HuH-7 (cell line): ENCODE measurements around the gene LPIN1.
"Not testable (repeated sequence)": the region's sequence is repeated elsewhere in the genome, so short reads cannot be mapped to it uniquely, and the experiment has no call there.

Source experiments
- DNase-seq: peaks from one replicate; pipeline ENCODE4 v3.0.0; 2011; ENCODE audit warnings: low spot score

LPIN1 gene

DNA sequence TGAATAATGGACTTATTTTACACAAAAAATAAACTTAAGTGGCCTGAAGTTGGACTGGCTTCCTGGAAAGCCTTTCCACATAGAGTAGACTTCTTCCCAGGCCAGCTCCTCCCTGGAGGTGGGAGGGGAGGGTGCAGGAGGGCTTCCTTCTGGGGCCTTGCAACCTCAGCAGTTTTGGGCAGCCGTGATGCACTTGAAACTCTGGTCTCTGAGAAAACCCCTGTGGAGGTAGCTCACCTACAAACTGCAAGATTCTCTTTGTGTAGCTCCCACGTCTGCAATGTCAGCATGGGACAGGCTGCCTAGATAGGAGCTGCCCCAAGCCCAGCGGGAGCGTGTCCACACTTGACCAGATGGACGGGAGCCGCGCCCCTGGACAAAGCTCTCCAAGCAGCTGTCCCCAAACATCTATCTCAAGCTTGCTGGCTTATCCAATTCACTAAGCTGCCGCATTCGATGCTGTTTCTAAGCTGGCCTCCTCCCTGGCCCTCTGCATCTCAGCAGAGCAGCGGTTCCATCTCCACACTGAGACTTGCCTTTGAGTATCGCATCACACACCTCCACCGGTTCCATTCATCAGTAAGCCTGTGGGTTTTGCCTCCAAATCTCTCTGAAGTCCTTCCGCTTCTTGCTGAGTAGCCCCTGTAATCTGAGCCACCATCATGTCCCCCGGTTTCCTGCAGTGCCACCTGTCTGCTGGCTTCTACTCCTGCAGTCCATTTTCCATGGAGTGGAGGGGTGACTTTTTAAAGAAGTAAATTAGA is 1.6 kb upstream of the LPIN1 start:
- DNase-seq, result peak; percentile 56

DNA sequence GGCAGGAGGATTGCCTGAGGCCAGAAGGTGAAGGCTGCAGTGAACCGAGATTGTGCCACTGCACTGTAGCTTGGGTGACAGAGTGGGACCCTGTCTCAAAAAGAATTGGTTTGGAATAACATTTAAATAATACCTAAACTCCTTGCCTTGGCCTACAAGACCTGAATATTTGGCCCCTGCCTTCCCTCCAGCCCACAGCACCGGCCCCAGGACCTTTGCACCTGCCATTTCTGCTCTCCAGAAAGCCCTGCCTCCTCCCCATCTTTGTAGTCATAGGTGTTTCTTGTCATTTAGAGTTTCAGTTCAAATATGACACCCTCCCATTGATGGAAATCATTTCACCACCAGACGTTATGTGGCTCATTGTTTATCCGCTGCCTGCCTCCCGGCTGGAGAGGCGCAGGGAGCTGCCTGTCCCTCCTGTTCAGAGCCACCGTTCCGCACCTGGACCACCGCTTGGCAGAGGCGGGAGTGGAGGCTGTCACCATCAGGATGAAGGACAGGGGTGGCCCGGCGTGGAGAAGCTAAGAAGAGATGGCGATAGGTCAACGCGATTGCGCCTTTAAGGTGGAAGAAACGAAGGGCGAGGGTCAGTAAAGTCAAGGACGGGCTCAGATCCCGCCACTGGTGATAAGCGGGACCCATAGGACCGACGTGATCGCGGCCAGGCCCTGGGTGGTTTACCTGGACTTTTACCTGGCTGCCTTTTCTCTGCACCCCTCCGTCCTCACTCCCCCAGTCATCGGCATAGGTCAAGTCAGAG is 638 bp upstream of the LPIN1 start:
- no peak for DNase-seq

- DNase-seq, result peak; percentile 62
These were observed 501 bp downstream of the LPIN1 start for GRCh38 chr2:11746807-11747459.

DNA sequence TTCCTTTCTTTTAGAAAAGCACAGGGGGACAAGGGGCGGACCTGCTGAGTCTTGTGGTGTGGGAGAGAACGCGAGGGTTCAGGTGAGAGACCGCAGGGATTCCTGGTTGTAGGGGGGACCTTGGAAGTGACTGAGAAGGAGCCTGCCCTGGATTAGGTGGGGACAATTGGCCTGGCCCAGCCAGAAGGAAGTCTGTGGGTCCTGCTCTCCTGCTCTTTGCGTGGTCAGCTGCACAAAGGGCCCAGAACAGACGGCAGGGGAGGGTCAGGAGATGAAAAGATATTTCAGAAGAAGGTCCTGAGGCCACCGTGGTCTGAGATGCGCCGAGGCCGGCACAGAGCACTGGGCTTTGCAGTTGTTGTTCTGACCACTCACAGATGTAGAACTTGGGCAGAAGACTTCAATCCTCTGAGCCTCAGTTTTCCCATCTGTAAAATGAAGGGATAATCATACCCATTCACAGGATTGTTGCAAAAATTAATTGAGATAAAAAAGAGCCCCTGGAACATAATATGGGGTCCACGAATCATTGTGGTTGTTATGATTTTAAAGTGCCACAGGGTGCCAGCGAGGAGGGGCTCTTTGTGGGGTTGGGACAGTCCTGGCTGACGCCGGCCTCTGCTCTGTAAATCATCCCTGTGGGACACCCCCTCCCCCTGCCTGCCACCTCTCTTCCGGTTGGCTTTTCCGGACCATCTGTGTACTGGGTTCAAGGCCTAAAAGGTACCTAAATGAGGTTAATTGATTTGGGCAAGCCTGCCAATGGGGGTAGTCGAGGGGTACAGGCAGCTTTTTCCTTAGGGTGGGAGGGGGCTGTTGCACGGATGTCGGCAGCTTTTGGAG is 1.8 kb downstream of the LPIN1 start:
- no peak for DNase-seq

DNA sequence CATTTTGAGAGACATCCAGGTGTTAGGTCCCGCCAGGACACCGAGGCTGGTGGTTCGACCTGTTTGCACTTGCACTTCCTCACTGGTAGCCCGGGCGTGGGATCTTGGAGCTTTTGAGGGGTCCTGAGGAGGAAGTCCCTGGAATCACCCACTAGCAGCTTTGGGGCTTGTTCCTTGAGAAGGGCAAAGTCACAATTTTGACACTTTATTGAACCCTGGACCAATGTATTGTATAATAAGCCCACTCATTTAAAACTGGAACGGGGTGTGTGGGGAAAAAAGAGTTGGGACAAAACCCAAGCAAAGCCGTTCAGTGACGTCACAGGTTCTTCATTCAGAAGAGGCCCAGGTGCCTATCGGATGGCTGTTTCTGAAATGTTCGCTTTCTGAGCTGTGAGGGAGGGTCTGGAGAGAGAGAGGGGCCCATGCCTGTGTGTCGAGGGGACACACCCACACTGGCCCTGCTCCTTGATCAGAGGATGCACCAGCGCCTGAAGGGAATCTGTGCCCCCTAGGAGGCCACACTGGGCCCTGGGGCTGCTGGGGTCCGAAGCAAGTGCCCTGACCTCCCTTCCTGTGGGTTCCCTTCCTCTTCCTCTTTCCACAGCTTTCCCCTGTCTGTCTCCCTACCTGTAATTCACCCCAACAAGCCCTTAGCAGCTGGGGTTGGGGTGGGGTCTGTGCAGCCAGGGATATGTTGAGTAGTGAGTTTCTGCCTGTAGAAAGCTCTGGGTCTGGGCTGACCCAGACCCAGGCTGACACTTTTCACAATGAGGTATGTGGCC is 2.6 kb downstream of the LPIN1 start:
- DNase-seq, result no peak

DNA sequence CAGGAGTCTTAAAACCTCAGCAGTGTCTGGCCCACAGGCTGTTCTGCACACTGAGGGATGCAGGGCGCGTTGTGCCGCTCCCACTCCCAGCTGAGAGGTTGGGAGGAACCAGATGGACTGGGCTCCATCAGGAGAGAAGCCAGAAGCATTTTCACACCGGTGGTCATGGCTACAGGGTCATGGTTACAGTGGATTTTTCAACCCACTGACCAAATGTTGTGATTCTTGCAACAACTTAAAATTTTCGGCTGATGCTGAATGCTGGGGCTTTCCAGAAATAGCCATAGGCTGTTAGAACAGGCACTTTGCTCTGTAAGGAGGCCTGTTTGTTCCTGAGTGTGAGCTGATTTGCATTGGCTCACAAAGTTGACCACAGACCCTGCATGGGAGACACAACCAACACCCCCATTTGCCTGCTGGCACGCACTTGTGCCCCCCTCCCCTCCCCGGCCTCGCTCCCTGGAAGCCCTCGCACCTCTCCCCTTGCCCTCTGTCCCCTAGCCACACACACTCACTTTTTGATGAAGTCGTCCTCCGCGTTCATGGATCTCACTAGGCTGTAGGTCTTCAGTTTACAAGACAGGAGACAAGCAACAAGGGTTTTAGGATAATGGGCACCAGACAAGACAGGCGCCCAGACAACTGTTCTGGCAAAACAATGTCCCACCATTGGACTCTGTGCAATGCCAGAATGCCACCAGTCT is 3.4 kb downstream of the LPIN1 start:
- no peak for DNase-seq

DNA sequence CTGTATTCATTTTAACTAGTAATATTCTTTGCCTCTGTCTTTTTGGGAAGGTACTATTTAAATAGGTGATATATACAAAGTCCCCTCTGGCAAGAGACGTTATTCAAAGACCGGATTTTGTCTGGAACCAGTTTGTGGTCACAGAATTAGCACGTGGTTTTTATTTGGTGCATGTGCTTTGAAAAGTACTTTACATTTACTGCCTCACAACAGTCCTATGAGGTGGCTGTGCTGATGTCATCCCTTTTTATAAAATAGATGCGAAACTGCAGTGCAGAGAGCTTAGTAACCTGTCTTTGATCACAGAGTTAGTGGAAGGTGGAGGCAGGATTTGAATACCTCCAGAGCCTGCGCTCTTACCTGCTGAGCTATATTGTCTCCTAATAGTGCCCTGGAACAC is 4.0 kb downstream of the LPIN1 start:
- no peak for DNase-seq

DNA sequence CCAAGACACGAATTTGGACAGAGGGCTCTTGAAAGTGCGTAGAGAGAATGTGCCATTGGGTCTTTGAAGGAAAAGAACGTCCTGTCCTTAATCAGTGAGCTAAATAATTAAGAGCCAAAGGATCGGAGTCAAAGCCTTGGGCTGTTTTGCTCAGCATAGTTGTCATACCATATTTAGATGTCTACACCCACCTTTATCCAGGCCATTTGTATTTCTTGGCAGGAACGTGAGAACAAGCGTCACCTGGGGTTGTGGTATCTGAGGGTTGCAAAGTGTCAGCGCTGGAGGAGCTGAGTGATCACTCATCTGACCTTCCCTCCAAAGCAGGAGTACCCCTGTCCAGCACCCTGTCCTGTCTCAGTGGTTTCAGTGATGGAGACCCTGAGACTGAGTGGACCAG is 4.5 kb downstream of the LPIN1 start:
- DNase-seq, result no peak

- DNase-seq, result no peak
These were observed 6.5 kb downstream of the LPIN1 start for GRCh38 chr2:11752906-11753305.

- no peak for DNase-seq
These were observed 7.0 kb downstream of the LPIN1 start for GRCh38 chr2:11753452-11753885.

DNA sequence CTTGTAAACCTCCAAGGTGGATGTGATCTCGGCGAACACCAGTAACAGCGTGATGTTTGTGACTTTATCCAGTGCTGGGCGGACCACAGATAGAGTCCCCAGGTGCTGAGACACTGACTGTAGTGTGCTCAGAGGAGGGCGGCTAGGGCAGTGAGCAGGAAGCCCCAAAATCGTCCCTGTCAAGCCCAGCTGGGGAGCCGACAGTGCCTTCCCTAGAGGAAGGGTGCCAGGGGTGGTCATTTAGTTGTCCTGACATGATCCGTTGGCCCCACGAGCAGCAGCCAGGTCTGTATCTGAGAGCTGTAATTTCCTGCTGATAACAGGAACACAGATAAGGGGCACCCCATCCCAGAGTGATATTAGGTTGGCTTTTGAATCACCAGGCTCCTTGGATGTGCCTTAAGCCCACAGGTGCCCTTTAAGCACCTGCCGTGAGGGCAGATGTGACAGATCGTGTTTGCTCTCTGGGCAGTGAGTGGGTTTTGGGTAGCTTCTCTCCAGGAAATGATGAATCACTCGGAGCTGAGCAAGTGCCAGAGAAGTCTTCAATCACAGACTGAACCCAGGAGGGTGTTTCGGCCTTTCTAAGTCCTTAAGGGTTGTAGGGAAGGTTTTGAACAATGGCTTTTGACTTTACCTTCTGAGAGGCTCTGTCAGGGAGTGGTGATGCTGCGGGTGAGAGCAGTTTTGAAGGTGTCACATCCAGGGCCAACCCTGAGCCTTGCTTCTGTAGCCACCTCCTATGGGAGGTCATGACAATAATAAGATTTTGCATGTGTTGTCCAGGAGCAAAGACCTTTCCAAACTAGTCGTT is 7.7 kb downstream of the LPIN1 start:
- DNase-seq, result no peak

DNA sequence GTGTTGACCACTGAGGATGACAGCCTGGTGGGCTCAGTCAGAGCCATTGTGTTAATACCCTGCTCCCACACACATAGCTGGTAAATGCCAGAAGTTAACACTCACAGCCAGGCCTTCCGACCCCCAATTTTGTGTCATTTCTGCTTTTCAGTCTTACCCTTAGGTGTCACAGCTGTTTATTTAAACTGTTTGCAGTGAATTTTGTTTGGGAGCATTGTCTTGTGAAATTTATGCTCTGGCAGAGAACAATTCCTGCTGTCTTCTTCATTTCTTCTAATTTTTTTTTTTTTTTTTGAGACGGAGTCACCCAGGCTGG is 8.2 kb downstream of the LPIN1 start:
- DNase-seq, result no peak

DNA sequence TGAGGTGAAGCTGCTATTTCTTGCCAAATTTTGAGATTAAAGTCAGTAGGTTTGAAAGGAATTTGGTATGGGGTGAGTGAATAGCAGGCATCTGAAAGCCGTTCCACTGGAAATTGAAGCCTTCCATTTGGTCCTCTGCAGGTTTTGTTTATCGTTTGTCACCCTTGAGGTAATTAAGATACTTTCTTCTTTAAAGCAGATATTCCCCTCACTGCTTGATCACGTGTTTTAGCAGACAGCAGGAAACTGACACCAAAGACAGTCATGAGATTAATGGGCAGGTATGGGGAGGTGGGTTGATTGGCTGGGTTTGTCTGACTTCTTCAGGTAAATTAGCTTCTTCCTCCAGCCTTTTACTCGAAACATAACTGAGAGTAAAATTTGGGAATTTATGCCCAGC is 10.7 kb downstream of the LPIN1 start:
- no peak for DNase-seq

DNA sequence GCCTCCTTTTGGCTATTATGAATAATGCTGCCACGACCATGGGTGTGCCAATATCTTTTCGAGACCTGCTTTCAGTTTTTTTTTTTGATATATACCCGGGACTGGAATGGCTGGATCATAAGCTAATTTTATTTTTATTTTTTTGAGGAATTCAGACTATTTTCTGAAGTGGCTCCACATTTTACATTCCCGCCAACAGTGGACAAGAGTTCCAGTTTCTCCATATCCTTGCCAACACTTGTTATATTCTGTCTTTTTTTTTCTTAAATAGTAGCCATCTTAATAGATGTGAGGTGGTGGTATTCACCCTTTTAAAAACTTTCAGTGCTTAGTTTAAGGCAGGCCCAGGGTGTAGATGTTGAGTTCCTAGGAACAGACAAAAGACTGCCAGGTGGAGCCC is 11.8 kb downstream of the LPIN1 start:
- DNase-seq, result no peak

GRCh38 chr2:11758647-11759046 is 12.2 kb downstream of the LPIN1 start:
- DNase-seq, result no peak

DNA sequence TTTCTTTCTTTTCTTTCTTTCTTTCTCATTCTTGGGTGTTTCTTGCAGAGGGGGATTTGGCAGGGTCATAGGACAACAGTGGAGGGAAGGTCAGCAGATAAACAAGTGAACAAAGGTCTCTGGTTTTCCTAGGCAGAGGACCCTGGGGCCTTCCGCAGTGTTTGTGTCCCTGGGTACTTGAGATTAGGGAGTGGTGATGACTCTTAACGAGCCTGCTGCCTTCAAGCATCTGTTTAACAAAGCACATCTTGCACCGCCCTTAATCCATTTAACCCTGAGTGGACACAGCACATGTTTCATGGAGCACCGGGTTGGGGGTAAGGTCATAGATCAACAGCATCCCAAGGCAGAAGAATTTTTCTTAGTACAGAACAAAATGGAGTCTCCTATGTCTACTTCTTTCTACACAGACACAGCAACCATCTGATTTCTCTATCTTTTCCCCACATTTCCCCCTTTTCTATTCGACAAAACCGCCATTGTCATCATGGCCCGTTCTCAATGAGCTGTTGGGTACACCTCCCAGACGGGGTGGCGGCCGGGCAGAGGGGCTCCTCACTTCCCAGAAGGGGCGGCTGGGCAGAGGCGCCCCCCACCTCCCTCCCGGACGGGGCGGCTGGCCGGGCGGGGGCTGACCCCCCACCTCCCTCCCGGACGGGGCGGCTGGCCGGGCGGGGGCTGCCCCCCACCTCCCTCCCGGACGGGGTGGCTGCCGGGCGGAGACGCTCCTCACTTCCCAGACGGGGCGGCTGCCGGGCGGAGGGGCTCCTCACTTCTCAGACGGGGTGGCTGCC is 12.9 kb downstream of the LPIN1 start:
- not testable (repeated sequence) for DNase-seq

DNA sequence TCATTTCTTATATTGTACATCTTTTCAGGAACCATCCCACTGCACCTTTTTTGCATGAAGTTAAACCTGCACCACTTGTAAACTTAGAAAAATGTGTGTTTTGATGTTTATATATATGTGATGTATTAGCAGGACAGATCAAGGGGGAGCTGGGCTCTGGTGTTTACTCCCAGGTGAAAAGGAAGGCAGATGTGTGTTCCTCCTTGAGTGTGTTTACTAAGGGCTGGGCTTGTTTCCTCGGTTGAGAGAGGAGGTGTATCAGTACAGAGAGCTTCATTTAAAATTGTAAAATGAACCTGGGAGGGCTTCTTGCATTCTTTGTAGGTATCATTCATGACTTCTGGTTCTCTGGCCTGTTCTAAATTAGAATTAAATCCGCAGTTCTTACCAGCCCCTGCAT is 14.8 kb downstream of the LPIN1 start:
- DNase-seq, result no peak

GRCh38 chr2:11762031-11762430 is 15.6 kb downstream of the LPIN1 start:
- DNase-seq, result no peak

GRCh38 chr2:11762799-11763461 is 16.5 kb downstream of the LPIN1 start:
- no peak for DNase-seq
